Stomach (tissue), 9 donors: Measurements from ENCODE around the gene PLXNB2. TPM values are rescaled to one million over a fixed set of nuclear protein-coding genes. Genes with fewer than 3 reads are reported as not detected.
A peak's percentile ranks its signal among the peaks of the same experiment; 100 is the strongest.
"Not testable (repeated sequence)": the region's sequence is repeated elsewhere in the genome, so short reads cannot be mapped to it uniquely, and the experiment has no call there.

Source experiments
- DNase-seq, 2 donors: peaks; one replicate each; pipeline versions ENCODE4 v3.0.0 to v3.0.0-alpha.2; 2013 to 2019
- H3K27ac ChIP-seq, 5 donors: fragments of 200-600 bp in 4 of 5; sonication (generic) in 4 of 5; one replicate each; pipeline ENCODE4 v1.5.1; 2013 to 2019; ENCODE audit warnings: mild to moderate bottlenecking in 1 of 5, moderate library complexity in 1 of 5
- H3K27me3 ChIP-seq, 3 donors: fragments of 200-600 bp; sonication (generic); one replicate each; pipeline ENCODE4 v1.5.1; 2017 to 2019; ENCODE audit warnings: mixed run types in 1 of 3
- H3K36me3 ChIP-seq, 4 donors: fragments of 200-600 bp; sonication (generic); 1 replicate in 3 of 4; 2 replicates in 1 of 4; pipeline ENCODE4 v1.5.1; 2016 to 2019
- H3K4me1 ChIP-seq, 4 donors: fragments of 200-600 bp; sonication (generic); one replicate each; pipeline ENCODE4 v1.5.1; 2016 to 2019
- H3K4me3 ChIP-seq, 4 donors: fragments of 200-600 bp; sonication (generic) in 3 of 4; one replicate each; pipeline ENCODE4 v1.5.1; 2016 to 2019; ENCODE audit warnings: mild to moderate bottlenecking in 1 of 4
- H3K9me3 ChIP-seq, 4 donors: fragments of 200-600 bp; sonication (generic); one replicate each; pipeline ENCODE4 v1.5.1; 2016 to 2019
- EP300 ChIP-seq: sonication (generic); formaldehyde crosslinking; IDR thresholded peaks from one replicate; pipeline ENCODE4 v1.6.1; 2017; ENCODE audit warnings: antibody characterized with exemption
- POLR2A ChIP-seq, 4 donors: fragments of 450-650 bp; IDR thresholded peaks; one replicate each; pipeline ENCODE4 v1.6.1; 2016; ENCODE audit warnings: antibody characterized with exemption in 4 of 4, control low read depth in 2 of 4, mild to moderate bottlenecking in 1 of 4, moderate library complexity in 1 of 4
- POLR2AphosphoS5 ChIP-seq, 3 donors: sonication (generic); formaldehyde crosslinking; IDR thresholded peaks; one replicate each; pipeline ENCODE4 v1.6.1; 2016; ENCODE audit warnings: antibody characterized with exemption in 3 of 3
- WGBS, 5 donors: extraction: QIAGEN DNeasy Blood & Tissue Kit in 3 of 5; methylation state at CpG; one replicate each; pipeline versions ENCODE4 v1.1.5 to v1.1.7; 2013 to 2018; 5-methylcytosine and 5-hydroxymethylcytosine counted together
- intact Hi-C: fragments of 100-400 bp; cut with DNase I; formaldehyde crosslinking; loops from one replicate; pipeline ENCODE4 v1.15.1; 2023; ENCODE audit warnings: low total_unique reads
- polyA plus RNA-seq, 3 donors: library from polyadenylated mRNA; stranded (reverse); fragments of 200-250 nt; gene quantifications; one replicate each; pipeline ENCODE4 v1.2.3, GENCODE V29; 2013
- total RNA-seq, 5 donors: library from RNA; depleted of rRNA; stranded (reverse); fragments of >200 nt; gene quantifications; one replicate each; pipeline versions ENCODE4 v1.1.0 to v1.2.3, GENCODE V29; 2014 to 2016
- TF ChIP-seq, protein P1 (sequence below), 7 experiments: fragments of 450-650 bp in 4 of 7; fragments of 200-600 bp in 3 of 7; sonication (generic) in 3 of 7; IDR thresholded peaks; one replicate each; pipeline ENCODE4 v1.5.1; 2016 to 2019; ENCODE audit warnings: antibody characterized with exemption in 7 of 7, control low read depth in 2 of 7, mild to moderate bottlenecking in 1 of 7
- donor health status: healthy with polysubstance abuse.
- donor health status: Bipolar disorder and iron deficiency.
- donor health status: healthy.

Gene PLXNB2
- total and polyA plus RNA-seq, 8 donors: 50.3 to 648 (median 269) TPM

DNA sequence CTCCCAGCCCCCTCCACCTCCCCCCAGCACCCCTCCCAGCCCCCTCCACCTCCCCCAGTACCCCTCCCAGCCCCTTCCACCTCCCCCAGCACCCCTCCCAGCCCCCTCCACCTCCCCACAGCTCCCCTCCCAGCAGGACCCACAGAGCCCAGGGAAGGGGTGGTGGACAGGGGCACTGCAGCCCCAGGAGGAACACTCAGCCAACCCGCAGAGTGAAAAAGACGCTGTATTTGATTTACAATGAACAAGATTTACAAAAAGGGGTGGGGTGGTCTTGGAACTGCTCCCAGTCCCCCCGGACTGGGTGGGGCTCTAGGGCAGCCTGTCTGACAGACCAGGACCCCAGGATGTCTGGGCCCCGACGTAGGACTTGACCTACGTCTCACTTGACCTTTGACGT, 32.7 kb downstream of the PLXNB2 start:
- TF ChIP-seq, protein P1, sequence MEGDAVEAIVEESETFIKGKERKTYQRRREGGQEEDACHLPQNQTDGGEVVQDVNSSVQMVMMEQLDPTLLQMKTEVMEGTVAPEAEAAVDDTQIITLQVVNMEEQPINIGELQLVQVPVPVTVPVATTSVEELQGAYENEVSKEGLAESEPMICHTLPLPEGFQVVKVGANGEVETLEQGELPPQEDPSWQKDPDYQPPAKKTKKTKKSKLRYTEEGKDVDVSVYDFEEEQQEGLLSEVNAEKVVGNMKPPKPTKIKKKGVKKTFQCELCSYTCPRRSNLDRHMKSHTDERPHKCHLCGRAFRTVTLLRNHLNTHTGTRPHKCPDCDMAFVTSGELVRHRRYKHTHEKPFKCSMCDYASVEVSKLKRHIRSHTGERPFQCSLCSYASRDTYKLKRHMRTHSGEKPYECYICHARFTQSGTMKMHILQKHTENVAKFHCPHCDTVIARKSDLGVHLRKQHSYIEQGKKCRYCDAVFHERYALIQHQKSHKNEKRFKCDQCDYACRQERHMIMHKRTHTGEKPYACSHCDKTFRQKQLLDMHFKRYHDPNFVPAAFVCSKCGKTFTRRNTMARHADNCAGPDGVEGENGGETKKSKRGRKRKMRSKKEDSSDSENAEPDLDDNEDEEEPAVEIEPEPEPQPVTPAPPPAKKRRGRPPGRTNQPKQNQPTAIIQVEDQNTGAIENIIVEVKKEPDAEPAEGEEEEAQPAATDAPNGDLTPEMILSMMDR (IDR thresholded peaks at IDR 0.05): no peak
- TF ChIP-seq POLR2A (IDR thresholded peaks at IDR 0.05) (no peak), POLR2AphosphoS5 (IDR thresholded peaks at IDR 0.05) (no peak), EP300 (no peak)
- WGBS, 5 donors: 23 to 49% (median 41%) methylated on average over 7 of the region's 7 CpGs
- peaks cover 48 to 56% (median 50%) of the 10 kb centered on the region in 4 donors for H3K36me3 ChIP-seq
- no peaks in the 10 kb centered on the region for H3K9me3 ChIP-seq
- H3K4me1 ChIP-seq: peaks cover 31 to 73% (median 50%) of the 10 kb centered on the region in 4 donors
- H3K4me3 ChIP-seq: no peak overlapping the region
- intact Hi-C loops: loop anchor here (5.0 kb wide), 1 partner anchor 63 kb away; no protein-coding TSS in a partner anchor
- peaks cover 0 to 29% (median 3%) of the 10 kb centered on the region in 3 donors for H3K27me3 ChIP-seq
- H3K27ac ChIP-seq: peak overlapping the region; percentile 22 to 71 (median 37)
- DNase-seq: no peak

GRCh38 chr22:50274311-50274710, 33.1 kb downstream of the PLXNB2 start:
- H3K27me3 ChIP-seq: peaks cover 0 to 34% (median 3%) of the 10 kb centered on the region in 3 donors
- H3K9me3 ChIP-seq: no peaks in the 10 kb centered on the region
- no peak overlapping the region for H3K4me3 ChIP-seq
- peak; percentile 66 to 84 for DNase-seq
- intact Hi-C loops: no loop called here
- TF ChIP-seq EP300: no peak
- no peak for TF ChIP-seq POLR2AphosphoS5 (IDR thresholded peaks at IDR 0.05)
- TF ChIP-seq, protein P1 (IDR thresholded peaks at IDR 0.05): peak in 3 of 7 experiments; percentile 16 to 41 (median 19)
- H3K4me1 ChIP-seq: peaks cover 36 to 73% (median 52%) of the 10 kb centered on the region in 4 donors
- peaks cover 44 to 52% (median 45%) of the 10 kb centered on the region in 4 donors for H3K36me3 ChIP-seq
- WGBS, 5 donors: 18 to 24% (median 23%) methylated on average over 6 to 7 of the region's 7 CpGs; no CpG with 5 or more reads in 1 of the 5 donors
- H3K27ac ChIP-seq: peak overlapping the region in 2 of 5 donors; percentile 2 to 16

DNA sequence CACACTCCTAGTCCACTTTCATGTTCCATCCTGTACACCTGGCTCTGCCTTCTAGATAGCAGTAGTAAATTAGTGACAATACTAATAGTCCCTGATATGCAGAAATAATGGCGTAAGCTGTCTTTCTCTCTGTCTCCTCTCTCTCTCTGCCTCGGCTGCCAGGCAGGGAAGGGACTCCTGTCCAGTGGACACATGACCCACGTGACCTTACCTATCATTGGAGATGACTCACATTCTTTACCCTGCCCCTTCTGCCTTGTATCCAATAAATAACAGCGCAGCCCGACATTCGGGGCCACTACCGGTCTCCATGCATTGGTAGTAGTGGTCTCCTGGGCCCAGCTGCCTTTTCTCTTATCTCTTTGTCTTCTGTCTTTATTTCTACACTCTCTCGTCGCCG, 33.7 kb downstream of the PLXNB2 start:
- H3K4me3 ChIP-seq, H3K9me3 ChIP-seq, DNase-seq, intact Hi-C loops: not testable (repeated sequence)
- Histone ChIP-seq H3K36me3 (peaks cover 38 to 46% (median 40%) of the 10 kb centered on the region in 4 donors), H3K27ac (peak overlapping the region in 1 of 5 donors; percentile 16), H3K27me3 (peaks cover 0 to 36% (median 3%) of the 10 kb centered on the region in 3 donors), H3K4me1 (peaks cover 41 to 78% (median 57%) of the 10 kb centered on the region in 4 donors)
- WGBS, 5 donors: 66 to 84% (median 79%) methylated on average over 10 of the region's 10 CpGs

GRCh38 chr22:50273352-50273751, 34.1 kb downstream of the PLXNB2 start:
- intact Hi-C loops: not testable (repeated sequence)
- WGBS, 5 donors: 17 to 100% (median 36%) methylated on average over 1 to 11 of the region's 11 CpGs

DNA sequence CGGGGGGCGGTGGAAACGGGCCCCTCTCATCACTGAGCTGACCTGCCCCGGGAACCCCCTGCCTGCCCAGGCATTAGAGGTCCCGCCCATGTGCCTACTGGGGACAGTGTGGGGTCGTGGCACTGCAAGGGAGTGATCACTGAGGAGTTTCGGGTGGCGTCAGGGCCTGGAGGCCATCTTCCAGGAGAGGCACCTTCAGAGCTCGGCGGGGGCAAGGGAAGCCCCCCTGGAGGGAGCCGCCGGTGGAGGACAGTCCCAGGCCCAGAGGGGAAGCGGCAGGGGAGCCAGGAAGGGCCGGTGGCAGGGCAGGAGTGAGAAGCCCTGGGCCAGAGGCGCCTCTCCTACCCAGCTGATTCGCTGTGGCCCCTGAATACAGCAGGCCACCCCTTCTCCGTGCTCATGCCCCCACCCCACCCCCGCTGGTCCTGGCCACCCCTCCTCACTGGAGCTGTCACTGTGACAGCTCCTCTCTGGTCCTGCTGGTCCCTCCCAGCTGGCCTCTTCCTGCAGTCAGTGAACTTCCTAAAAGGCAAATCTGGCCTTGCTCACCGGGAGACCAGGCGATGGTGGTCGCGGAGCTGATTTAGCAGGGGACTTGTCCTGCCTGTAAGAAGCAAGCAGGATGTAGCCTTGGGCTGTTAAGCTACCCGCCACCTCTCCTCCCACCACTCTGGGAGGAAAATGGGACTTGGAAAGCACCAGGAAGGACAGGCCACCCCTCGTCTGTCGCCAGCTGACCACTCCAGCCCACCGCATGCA, 35.2 kb downstream of the PLXNB2 start:
- Histone ChIP-seq H3K4me3 (peak overlapping the region; percentile 52 to 59 (median 56)), H3K27ac (peak overlapping the region; percentile 38 to 83 (median 43)), H3K27me3 (peaks cover 0 to 36% (median 3%) of the 10 kb centered on the region in 3 donors), H3K9me3 (no peaks in the 10 kb centered on the region), H3K4me1 (peaks cover 57 to 87% (median 73%) of the 10 kb centered on the region in 4 donors), H3K36me3 (peaks cover 23 to 31% (median 25%) of the 10 kb centered on the region in 4 donors)
- intact Hi-C loops: no loop called here
- DNase-seq: no peak
- TF ChIP-seq POLR2AphosphoS5 (IDR thresholded peaks at IDR 0.05): no peak
- TF ChIP-seq, protein P1 (IDR thresholded peaks at IDR 0.05): peak in 1 of 7 experiments; percentile 4
- no peak for TF ChIP-seq POLR2A (IDR thresholded peaks at IDR 0.05)
- 35 to 46% (median 40%) methylated on average over 17 to 26 of the region's 26 CpGs for WGBS, 5 donors

More at GRCh38 chr22:50273352-50273751, 34.1 kb downstream of the PLXNB2 start:
- not testable (repeated sequence) for DNase-seq, H3K9me3 ChIP-seq, H3K4me3 ChIP-seq, H3K27ac ChIP-seq
- H3K36me3 ChIP-seq: peaks cover 34 to 42% (median 36%) of the 10 kb centered on the region in 4 donors
- H3K4me1 ChIP-seq: peaks cover 45 to 83% (median 61%) of the 10 kb centered on the region in 4 donors
- peaks cover 0 to 36% (median 3%) of the 10 kb centered on the region in 3 donors for H3K27me3 ChIP-seq
